ENCODE measurements around the gene TMEM204.

GRCh38 chr16:1495889-1496262 lies 37.6 kb upstream of the TMEM204 start:
- TF ChIP-seq EZH2 (IDR thresholded peaks at IDR 0.05; ENCODE audit: borderline replicate concordance, insufficient read depth, low read depth, low read length, poor library complexity, severe bottlenecking), result no peak
- TF ChIP-seq CTCF (IDR thresholded peaks at IDR 0.05), result no peak
